ENCODE data around the gene THBS2. TPM values are rescaled to one million over a fixed set of nuclear protein-coding genes. Genes with fewer than 3 reads are reported as not detected.
"Not testable (repeated sequence)": the region's sequence is repeated elsewhere in the genome, so short reads cannot be mapped to it uniquely, and the experiment has no call there.

The THBS2 gene
- total and polyA plus RNA-seq, 8 donors = under 0.01 to 56.0 (median 2.4) TPM

DNA sequence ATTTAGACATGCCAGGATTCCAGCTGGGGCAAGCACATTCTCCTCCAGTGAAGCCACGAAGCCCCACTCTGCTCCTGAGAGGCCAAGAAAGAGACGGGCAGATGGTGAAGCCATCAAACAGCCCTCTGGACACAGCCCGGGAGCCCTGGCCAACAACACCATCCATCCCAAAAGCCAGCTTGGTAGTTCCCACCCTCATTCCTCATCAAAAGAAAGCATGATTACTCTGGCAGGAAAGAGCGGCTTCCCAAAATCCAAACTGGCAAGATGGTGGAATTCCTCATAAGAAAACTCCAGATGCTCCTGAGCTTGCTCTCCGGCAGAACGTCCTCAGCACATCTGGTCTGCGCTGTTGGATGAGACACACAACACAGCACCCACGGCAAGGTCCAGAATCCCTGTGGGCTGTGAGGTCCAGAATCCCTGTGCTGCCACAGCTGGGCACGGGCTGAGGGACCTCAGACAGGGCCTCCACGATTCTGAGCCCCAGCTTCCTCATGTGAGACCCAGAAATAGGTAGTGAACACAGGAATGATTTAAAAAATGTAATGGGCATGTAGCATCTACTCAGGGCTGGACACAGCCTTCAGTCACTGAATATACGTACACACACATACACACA, 52.6 kb downstream of the THBS2 start:
- Histone ChIP-seq H3K4me3 (no peak overlapping the region), H3K9me3 (no peaks in the 10 kb centered on the region), H3K4me1 (no peaks in the 10 kb centered on the region), H3K27me3 (no peaks in the 10 kb centered on the region), H3K27ac (no peak overlapping the region), H3K36me3 (no peaks in the 10 kb centered on the region)
- intact Hi-C loops (cut with DNase I; ENCODE audit: low total_unique reads) = no loop called here
- TF ChIP-seq CTCF (IDR thresholded peaks at IDR 0.05) = no peak
- TF ChIP-seq EP300 (IDR thresholded peaks at IDR 0.05) = no peak
- TF ChIP-seq POLR2A (IDR thresholded peaks at IDR 0.05) = no peak
- TF ChIP-seq POLR2AphosphoS5 (IDR thresholded peaks at IDR 0.05) = no peak
- DNase-seq = no peak
- 68 to 90% (median 86%) methylated on average over 11 of the region's 11 CpGs for WGBS, 5 donors

GRCh38 chr6:169199625-169200335, 53.9 kb downstream of the THBS2 start:
- Histone ChIP-seq H3K27ac (no peak overlapping the region), H3K4me3 (no peak overlapping the region), H3K36me3 (no peaks in the 10 kb centered on the region), H3K27me3 (no peaks in the 10 kb centered on the region), H3K4me1 (no peaks in the 10 kb centered on the region), H3K9me3 (no peaks in the 10 kb centered on the region)
- intact Hi-C loops (cut with DNase I; ENCODE audit: low total_unique reads) = no loop called here
- WGBS, 5 donors = 89 to 91% (median 90%) methylated on average over 8 to 9 of the region's 9 CpGs
- no peak for DNase-seq
- TF ChIP-seq POLR2AphosphoS5 (IDR thresholded peaks at IDR 0.05) (no peak), CTCF (IDR thresholded peaks at IDR 0.05) (no peak), EP300 (IDR thresholded peaks at IDR 0.05) (no peak), POLR2A (IDR thresholded peaks at IDR 0.05) (no peak)

- 91 to 98% (median 95%) methylated on average over 3 of the region's 3 CpGs for WGBS, 5 donors
- intact Hi-C loops (cut with DNase I; ENCODE audit: low total_unique reads) = no loop called here
- DNase-seq = no peak
- no peaks in the 10 kb centered on the region for H3K36me3 ChIP-seq
- H3K27me3 ChIP-seq = no peaks in the 10 kb centered on the region
- TF ChIP-seq POLR2AphosphoS5 (IDR thresholded peaks at IDR 0.05) (no peak), POLR2A (IDR thresholded peaks at IDR 0.05) (no peak), CTCF (IDR thresholded peaks at IDR 0.05) (no peak), EP300 (IDR thresholded peaks at IDR 0.05) (no peak)
- H3K4me3 ChIP-seq = no peak overlapping the region
- H3K9me3 ChIP-seq = no peaks in the 10 kb centered on the region
- no peaks in the 10 kb centered on the region for H3K4me1 ChIP-seq
- no peak overlapping the region for H3K27ac ChIP-seq
These were observed 54.8 kb downstream of the THBS2 start for GRCh38 chr6:169198885-169199284.

GRCh38 chr6:169197929-169198328, 55.7 kb downstream of the THBS2 start:
- H3K27me3 ChIP-seq; DNase-seq; H3K36me3 ChIP-seq; intact Hi-C loops (cut with DNase I; ENCODE audit: low total_unique reads); H3K27ac ChIP-seq; H3K9me3 ChIP-seq; H3K4me3 ChIP-seq; H3K4me1 ChIP-seq: not testable (repeated sequence)
- 86 to 95% (median 92%) methylated on average over 15 of the region's 15 CpGs for WGBS, 5 donors

GRCh38 chr6:169196279-169196678, 57.4 kb downstream of the THBS2 start:
- DNase-seq; H3K27me3 ChIP-seq; H3K27ac ChIP-seq; intact Hi-C loops (cut with DNase I; ENCODE audit: low total_unique reads); H3K4me1 ChIP-seq; H3K4me3 ChIP-seq; H3K36me3 ChIP-seq; H3K9me3 ChIP-seq: not testable (repeated sequence)
- 0 to 93% (median 84%) methylated on average over 1 to 2 of the region's 2 CpGs for WGBS, 5 donors
